HS-5 (cell line): ENCODE data around the gene CLEC16A.
A peak's percentile ranks its signal among the peaks of the same experiment; 100 is the strongest.

Experiments
- DNase-seq: peaks from one replicate; pipeline ENCODE4 v3.0.0-alpha.2; 2012; ENCODE audit warnings: low read depth

The CLEC16A gene

GRCh38 chr16:11180489-11180888 lies 236.1 kb downstream of the CLEC16A start:
- no peak for DNase-seq

- DNase-seq = no peak
These were observed 237.0 kb downstream of the CLEC16A start for GRCh38 chr16:11181242-11181898.

GRCh38 chr16:11181899-11182279 lies 237.5 kb downstream of the CLEC16A start:
- DNase-seq = no peak

GRCh38 chr16:11182411-11182810 lies 238.0 kb downstream of the CLEC16A start:
- no peak for DNase-seq

GRCh38 chr16:11183035-11183812 lies 238.9 kb downstream of the CLEC16A start:
- no peak for DNase-seq

GRCh38 chr16:11183951-11184350 lies 239.6 kb downstream of the CLEC16A start:
- DNase-seq = no peak

GRCh38 chr16:11187522-11188023 lies 243.2 kb downstream of the CLEC16A start:
- DNase-seq = no peak

GRCh38 chr16:11188801-11189740 lies 244.7 kb downstream of the CLEC16A start:
- DNase-seq = no peak

GRCh38 chr16:11190588-11191560 lies 246.5 kb downstream of the CLEC16A start:
- DNase-seq = no peak

GRCh38 chr16:11191665-11192064 lies 247.3 kb downstream of the CLEC16A start:
- DNase-seq = no peak

- no peak for DNase-seq
These were observed 249.1 kb downstream of the CLEC16A start for GRCh38 chr16:11193494-11193893.

GRCh38 chr16:11194913-11195312 lies 250.5 kb downstream of the CLEC16A start:
- no peak for DNase-seq

GRCh38 chr16:11196286-11196828 lies 252.0 kb downstream of the CLEC16A start:
- no peak for DNase-seq

- no peak for DNase-seq
These were observed 254.0 kb downstream of the CLEC16A start for GRCh38 chr16:11198375-11198774.

- no peak for DNase-seq
These were observed 254.5 kb downstream of the CLEC16A start for GRCh38 chr16:11198828-11199227.

- no peak for DNase-seq
These were observed 256.2 kb downstream of the CLEC16A start for GRCh38 chr16:11200592-11200991.

GRCh38 chr16:11201498-11202259 lies 257.3 kb downstream of the CLEC16A start:
- peak; percentile 94 for DNase-seq

GRCh38 chr16:11202260-11203091 lies 258.1 kb downstream of the CLEC16A start:
- no peak for DNase-seq

GRCh38 chr16:11203111-11203623 lies 258.8 kb downstream of the CLEC16A start:
- no peak for DNase-seq
